HL-60 (cell line): ENCODE data around the gene MSI2.

ENCODE experiments used
- DNase-seq, 2 experiments: peaks; one replicate each; pipeline ENCODE4 v3.0.0-alpha.2; 2010 to 2020; ENCODE audit warnings: low read depth in 1 of 2, low spot score in 1 of 2
- H3K27ac ChIP-seq: fragments of 250-450 bp; sonication (Bioruptor Pico); replicated peaks from 2 replicates; pipeline ENCODE4 v1.5.1; 2020; ENCODE audit warnings: mild to moderate bottlenecking, moderate library complexity
- H3K27me3 ChIP-seq: fragments of 250-450 bp; sonication (Bioruptor Pico); 2 replicates; pipeline ENCODE4 v1.5.1; 2021; ENCODE audit warnings: mild to moderate bottlenecking, moderate library complexity; ENCODE audit not compliant: insufficient read depth, poor library complexity, severe bottlenecking
- H3K4me3 ChIP-seq: replicated peaks from 2 replicates; pipeline ENCODE4 v1.5.1; 2011; ENCODE audit warnings: mild to moderate bottlenecking, control low read depth, low read length; ENCODE audit not compliant: insufficient read depth
- GABPA ChIP-seq: IDR thresholded peaks from 2 replicates; pipeline ENCODE4 v1.6.1; 2012; ENCODE audit warnings: low read depth
- POLR2AphosphoS5 ChIP-seq: IDR thresholded peaks from 2 replicates; pipeline ENCODE4 v1.6.1; 2012; ENCODE audit warnings: low read depth
- SPI1 ChIP-seq: IDR thresholded peaks from 2 replicates; pipeline ENCODE4 v1.6.1; 2012; ENCODE audit warnings: low read depth, mild to moderate bottlenecking, borderline replicate concordance
- TF ChIP-seq, protein P1 (sequence below): IDR thresholded peaks from one replicate; pipeline ENCODE4 v1.5.1; 2011; ENCODE audit warnings: low read length, control low read depth, inconsistent platforms; ENCODE audit not compliant: insufficient read depth
- TF ChIP-seq, protein P2 (sequence below): IDR thresholded peaks from 2 replicates; pipeline ENCODE4 v1.6.1; 2012; ENCODE audit warnings: low read depth; ENCODE audit not compliant: insufficient replicate concordance

The MSI2 gene

DNA sequence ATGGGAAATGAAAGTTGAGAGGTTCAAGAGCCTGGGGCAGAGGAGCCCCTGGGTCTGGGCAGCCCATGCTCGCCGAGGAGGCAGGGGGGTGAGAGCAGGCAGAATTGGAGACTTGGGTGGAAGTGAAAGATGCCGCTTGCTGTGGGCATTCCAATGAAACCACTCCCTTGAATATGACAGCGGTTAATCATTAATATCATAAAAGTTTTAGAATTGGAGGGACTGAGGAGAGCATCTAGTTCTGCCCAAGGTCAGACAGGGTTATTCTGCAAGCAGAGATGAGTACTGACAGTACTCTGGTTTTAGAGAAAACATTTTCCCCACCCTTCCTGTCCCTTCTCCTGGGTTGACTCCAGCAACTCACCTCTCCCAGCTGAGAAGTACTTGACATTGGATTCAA lies 180.2 kb downstream of the MSI2 start:
- Histone ChIP-seq H3K4me3 (no peak overlapping the region), H3K27ac (no peak overlapping the region), H3K27me3 (no peaks in the 10 kb centered on the region)
- no peak for DNase-seq
- TF ChIP-seq, protein P1, sequence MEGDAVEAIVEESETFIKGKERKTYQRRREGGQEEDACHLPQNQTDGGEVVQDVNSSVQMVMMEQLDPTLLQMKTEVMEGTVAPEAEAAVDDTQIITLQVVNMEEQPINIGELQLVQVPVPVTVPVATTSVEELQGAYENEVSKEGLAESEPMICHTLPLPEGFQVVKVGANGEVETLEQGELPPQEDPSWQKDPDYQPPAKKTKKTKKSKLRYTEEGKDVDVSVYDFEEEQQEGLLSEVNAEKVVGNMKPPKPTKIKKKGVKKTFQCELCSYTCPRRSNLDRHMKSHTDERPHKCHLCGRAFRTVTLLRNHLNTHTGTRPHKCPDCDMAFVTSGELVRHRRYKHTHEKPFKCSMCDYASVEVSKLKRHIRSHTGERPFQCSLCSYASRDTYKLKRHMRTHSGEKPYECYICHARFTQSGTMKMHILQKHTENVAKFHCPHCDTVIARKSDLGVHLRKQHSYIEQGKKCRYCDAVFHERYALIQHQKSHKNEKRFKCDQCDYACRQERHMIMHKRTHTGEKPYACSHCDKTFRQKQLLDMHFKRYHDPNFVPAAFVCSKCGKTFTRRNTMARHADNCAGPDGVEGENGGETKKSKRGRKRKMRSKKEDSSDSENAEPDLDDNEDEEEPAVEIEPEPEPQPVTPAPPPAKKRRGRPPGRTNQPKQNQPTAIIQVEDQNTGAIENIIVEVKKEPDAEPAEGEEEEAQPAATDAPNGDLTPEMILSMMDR: no peak
- TF ChIP-seq POLR2AphosphoS5: no peak

DNA sequence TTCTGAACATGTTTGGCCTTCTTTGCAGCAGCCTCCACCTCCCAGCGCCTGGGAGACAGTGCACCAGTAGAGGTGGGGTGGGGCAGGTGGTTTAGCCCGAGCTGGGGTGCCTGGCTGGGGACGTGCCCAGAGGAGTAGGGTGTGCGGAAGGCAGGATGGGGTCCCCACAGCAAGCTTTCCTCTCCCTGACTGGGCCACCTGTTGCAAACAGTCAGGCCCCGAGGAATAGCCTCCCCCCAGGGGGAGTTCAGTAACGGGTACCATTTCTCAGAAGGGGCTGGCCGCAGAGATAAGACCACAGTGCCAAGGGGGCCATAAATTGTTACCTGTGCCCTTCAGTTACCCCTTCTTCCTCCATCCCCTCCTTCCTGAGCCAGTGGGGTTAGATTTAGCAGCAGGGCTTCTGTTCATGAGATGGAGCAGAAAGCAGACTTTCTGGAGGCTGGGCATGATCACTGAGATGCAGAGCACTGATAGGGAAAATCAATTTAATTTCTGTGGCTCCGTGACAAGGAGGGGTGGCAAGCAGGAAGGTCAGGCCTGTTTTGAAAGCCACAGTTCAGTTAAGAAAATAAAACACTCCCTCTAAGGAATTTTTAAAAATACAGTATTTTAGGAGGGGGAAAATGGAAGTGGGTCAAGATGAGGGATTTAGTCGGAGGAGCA lies 181.9 kb downstream of the MSI2 start:
- no peak overlapping the region for H3K4me3 ChIP-seq
- no peak overlapping the region for H3K27ac ChIP-seq
- TF ChIP-seq GABPA (no peak), SPI1 (no peak), POLR2AphosphoS5 (no peak)
- TF ChIP-seq, protein P2, sequence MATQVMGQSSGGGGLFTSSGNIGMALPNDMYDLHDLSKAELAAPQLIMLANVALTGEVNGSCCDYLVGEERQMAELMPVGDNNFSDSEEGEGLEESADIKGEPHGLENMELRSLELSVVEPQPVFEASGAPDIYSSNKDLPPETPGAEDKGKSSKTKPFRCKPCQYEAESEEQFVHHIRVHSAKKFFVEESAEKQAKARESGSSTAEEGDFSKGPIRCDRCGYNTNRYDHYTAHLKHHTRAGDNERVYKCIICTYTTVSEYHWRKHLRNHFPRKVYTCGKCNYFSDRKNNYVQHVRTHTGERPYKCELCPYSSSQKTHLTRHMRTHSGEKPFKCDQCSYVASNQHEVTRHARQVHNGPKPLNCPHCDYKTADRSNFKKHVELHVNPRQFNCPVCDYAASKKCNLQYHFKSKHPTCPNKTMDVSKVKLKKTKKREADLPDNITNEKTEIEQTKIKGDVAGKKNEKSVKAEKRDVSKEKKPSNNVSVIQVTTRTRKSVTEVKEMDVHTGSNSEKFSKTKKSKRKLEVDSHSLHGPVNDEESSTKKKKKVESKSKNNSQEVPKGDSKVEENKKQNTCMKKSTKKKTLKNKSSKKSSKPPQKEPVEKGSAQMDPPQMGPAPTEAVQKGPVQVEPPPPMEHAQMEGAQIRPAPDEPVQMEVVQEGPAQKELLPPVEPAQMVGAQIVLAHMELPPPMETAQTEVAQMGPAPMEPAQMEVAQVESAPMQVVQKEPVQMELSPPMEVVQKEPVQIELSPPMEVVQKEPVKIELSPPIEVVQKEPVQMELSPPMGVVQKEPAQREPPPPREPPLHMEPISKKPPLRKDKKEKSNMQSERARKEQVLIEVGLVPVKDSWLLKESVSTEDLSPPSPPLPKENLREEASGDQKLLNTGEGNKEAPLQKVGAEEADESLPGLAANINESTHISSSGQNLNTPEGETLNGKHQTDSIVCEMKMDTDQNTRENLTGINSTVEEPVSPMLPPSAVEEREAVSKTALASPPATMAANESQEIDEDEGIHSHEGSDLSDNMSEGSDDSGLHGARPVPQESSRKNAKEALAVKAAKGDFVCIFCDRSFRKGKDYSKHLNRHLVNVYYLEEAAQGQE: no peak
- TF ChIP-seq, protein P1: no peak

DNA sequence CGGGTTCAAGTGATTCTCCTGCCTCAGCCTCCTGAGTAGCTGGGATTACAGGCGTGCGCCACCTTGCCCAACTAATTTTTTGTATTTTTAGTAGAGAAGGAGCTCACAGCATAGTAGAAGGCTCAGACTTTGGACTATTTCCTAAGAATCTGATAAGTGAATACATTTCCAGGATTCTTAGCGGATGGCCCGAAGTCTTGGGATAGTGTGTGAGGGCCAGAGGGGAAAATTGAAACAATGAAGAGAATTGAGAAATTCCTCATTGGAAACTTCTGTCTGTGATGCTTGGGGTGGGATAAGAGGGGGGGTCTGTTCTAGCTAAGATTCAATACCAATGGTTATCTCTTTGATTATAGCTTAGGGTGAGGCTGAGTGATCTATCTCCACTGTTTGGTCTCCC lies 183.3 kb downstream of the MSI2 start:
- no peak for DNase-seq
- TF ChIP-seq, protein P1: no peak
- TF ChIP-seq SPI1 (no peak), POLR2AphosphoS5 (no peak), GABPA (no peak)
- TF ChIP-seq, protein P2: no peak
- Histone ChIP-seq H3K27me3 (no peaks in the 10 kb centered on the region), H3K4me3 (no peak overlapping the region), H3K27ac (no peak overlapping the region)

More for the DNA sequence above, 181.9 kb downstream of the MSI2 start:
- no peak for DNase-seq
- no peaks in the 10 kb centered on the region for H3K27me3 ChIP-seq

DNA sequence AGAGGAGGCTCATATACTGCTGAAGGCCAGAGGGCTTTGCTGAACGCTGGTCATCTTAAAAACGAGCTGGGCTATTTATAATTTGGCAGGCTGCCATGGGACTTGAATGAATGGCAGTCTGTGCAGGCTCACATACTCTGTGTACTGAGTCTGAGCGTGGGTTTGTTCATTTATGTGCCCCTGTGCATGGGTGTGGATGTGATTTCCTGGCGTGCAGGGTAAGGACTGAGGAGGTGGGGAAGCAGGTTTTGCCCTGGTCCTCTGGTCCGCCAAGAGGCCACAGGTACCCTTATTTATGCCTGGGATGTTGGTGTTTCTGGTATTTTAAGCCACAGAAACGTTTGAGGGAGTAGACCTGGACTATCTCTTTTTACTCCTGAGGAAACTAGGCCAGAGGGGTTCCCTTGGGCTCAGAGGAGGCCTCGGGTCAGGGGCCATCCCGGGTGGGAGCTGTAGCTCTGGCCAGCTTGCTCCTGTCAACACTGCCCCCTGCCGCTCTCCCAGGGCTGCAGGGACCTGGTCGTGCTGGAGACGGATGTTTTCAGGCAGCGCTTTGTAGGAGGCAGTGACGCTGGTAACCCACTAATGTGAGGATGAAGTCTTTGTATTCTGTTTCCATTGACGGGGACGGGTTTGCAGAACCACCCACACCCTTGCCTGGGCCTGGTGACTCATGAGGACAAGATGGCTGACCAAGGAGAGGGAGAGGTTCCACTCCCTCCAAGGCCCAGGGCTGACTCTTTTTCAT lies 184.4 kb downstream of the MSI2 start:
- no peak for DNase-seq
- Histone ChIP-seq H3K27ac (no peak overlapping the region), H3K27me3 (no peaks in the 10 kb centered on the region), H3K4me3 (no peak overlapping the region)
- no peak for TF ChIP-seq GABPA
- TF ChIP-seq, protein P2: no peak
- TF ChIP-seq, protein P1: no peak
- no peak for TF ChIP-seq POLR2AphosphoS5
- no peak for TF ChIP-seq SPI1
